Fibroblast of gingiva (primary cell): ENCODE measurements around the gene KRTAP4-7.
"Not testable (repeated sequence)": the region's sequence is repeated elsewhere in the genome, so short reads cannot be mapped to it uniquely, and the experiment has no call there.

Experiments used
- DNase-seq: peaks from one replicate; pipeline ENCODE4 v3.0.0-alpha.2; 2011; ENCODE audit warnings: low read depth

KRTAP4-7 gene

DNA sequence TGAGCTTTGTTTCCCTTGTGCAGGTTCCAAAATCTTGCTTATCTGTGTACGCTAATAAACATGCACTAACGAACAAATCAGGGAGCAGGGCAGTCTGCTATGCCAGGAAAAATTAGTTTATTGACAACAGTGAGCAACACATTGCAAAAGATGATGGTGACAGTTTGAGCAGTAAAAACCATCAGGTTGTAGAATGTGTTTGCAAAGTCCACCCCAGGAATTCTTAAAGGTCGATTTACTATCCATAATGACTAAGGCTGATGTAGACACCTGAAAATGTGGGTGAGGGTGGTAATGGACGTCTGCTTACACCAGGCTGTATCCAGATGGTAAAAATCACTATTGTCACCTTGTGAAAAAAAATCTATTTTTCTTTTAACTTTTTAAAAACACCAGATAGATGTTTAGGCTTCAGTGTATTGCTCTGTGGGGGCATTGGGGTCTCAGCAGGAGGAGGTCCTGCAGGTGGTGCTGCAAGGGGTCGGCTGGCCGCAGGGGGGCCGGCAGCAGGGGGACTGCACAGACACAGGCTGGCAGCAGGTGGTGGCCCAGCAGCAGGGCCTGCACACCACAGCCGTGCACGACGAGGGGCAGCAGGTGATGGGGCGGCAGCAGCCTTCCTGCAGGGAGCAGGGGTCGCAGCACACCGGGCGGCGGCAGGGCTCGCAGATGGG lies 18.8 kb upstream of the KRTAP4-7 start:
- not testable (repeated sequence) for DNase-seq

GRCh38 chr17:41065829-41066624 lies 17.9 kb upstream of the KRTAP4-7 start, which contains the start of gene KRTAP2-4:
Gene KRTAP2-4, minus strand, starts transcription at chr17:41065879. Its CDS starts 34 bp downstream, at chr17:41065845.
- DNase-seq, result peak; percentile 33

- peak; percentile 45 for DNase-seq
Observed at GRCh38 chr17:41067281-41067680, 16.7 kb upstream of the KRTAP4-7 start.

- DNase-seq, result no peak
Observed at GRCh38 chr17:41069031-41069430, 14.9 kb upstream of the KRTAP4-7 start.

DNA sequence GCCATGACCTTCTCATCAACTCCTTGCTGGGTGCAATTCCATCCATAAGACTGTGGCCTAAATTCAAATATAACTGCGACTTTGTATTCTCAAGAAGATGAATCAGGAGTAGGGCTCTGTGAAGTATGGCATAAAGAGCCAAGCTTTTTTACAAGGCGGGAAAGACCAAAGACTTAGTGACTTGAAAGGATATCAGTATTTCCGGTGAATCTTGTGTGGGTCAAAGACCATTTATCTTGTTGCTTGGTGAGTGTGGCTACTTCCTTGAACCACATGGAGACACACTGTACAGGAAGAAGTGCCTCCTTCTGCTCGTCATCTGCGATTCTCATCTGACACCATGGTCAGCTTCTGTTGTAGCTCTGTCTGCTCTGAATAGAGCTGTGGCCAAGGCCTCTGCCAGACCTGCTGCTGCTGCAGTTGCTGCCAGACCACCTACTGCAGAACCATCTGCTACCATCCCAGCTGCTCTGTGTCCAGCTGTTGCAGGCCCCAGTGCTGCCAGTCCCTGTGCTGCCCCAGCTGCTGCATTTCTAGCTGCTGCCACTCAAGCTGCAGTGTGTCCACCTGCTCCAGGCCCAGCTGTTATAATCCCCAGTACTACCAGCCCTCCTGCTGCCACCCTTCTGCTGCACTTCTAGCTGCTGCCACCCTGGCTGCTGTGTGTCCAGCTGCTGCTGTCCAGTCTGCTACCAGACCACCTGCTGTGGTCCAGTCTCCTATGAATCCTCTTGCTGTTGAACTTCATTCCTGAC lies 12.2 kb upstream of the KRTAP4-7 start:
- no peak for DNase-seq

- no peak for DNase-seq
Observed at GRCh38 chr17:41073676-41074075, 10.3 kb upstream of the KRTAP4-7 start.

GRCh38 chr17:41076788-41077187 lies 7.2 kb upstream of the KRTAP4-7 start:
- no peak for DNase-seq

GRCh38 chr17:41082626-41083025 lies 1.3 kb upstream of the KRTAP4-7 start:
- no peak for DNase-seq

- DNase-seq, result not testable (repeated sequence)
Observed at GRCh38 chr17:41083427-41083826, 523 bp upstream of the KRTAP4-7 start.

- DNase-seq, result not testable (repeated sequence)
Observed at GRCh38 chr17:41088760-41089352, 4.9 kb downstream of the KRTAP4-7 start.

- no peak for DNase-seq
Observed at GRCh38 chr17:41096055-41096454, 12.1 kb downstream of the KRTAP4-7 start.

GRCh38 chr17:41098042-41098441 lies 14.1 kb downstream of the KRTAP4-7 start, which contains the start of gene KRTAP4-8:
Gene KRTAP4-8, minus strand, starts transcription at chr17:41098142. Its CDS starts 58 bp downstream, at chr17:41098084.
- DNase-seq, result no peak

DNA sequence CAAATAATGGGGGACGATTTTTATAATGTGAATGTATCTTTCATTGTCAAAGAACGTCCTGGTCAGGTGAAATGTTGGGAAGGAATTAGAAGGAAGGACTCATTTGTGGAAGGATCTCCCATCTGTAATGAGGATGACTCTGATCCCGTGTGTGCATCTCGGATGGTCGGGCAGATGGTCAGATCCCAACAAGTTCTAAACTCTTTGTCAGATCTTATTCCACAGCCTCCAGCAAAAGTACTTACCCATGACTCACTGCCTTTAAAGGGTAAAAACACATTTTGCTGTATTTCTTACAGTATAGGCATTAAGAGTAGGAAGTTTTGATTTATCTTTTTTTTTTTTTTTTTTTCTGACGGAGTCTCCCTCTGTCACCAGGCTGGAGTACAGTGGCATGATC lies 14.5 kb downstream of the KRTAP4-7 start:
- peak; percentile 26 for DNase-seq

GRCh38 chr17:41099682-41100480 lies 15.9 kb downstream of the KRTAP4-7 start:
- DNase-seq, result peak; percentile 54

- no peak for DNase-seq
Observed at GRCh38 chr17:41101586-41102259, 17.8 kb downstream of the KRTAP4-7 start, which contains the start of gene KRTAP4-16. Gene KRTAP4-16, minus strand, starts transcription at chr17:41102209. Its CDS starts 0 bp downstream, at chr17:41102209.

- no peak for DNase-seq
Observed at GRCh38 chr17:41103896-41104295, 19.9 kb downstream of the KRTAP4-7 start.

- DNase-seq, result peak; percentile 14
Observed at GRCh38 chr17:41104386-41105038, 20.6 kb downstream of the KRTAP4-7 start.

GRCh38 chr17:41105347-41105746 lies 21.4 kb downstream of the KRTAP4-7 start, which contains the start of gene KRTAP4-9:
Gene KRTAP4-9, plus strand, starts transcription at chr17:41105389. Its CDS starts 0 bp downstream, at chr17:41105389.
- DNase-seq, result not testable (repeated sequence)

DNA sequence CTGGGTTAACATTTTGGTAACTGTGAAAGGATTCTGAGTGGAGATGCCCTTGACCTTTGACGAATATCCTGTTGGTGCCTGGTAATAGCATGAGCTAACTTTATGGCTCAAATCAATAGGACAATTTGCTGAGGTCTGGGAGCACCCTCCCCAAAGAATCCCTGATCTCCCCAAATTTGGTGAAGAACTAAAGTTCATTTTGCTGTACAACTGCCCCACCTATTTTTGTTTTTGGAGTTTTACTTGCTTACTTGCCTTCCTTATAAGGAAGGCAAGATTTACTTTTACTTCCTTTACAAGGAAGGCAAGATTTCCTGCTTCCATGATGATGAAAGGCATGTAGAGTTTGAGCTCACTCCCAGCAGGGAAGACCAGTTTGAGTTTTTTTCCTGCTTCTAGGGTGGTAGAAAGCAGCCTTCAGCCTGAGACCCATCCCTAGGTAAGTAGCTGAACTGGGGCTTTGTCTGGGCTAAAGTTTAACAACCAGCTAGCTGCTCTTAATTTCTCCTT lies 24.0 kb downstream of the KRTAP4-7 start:
- DNase-seq, result no peak
